T-helper 2 cell treated with Interferon-gamma antibody and Interleukin-4, amounts not matched to agents 100 ng/mL and 5 ng/mL, for 36 hours (primary cell): ENCODE data around the gene ADSL. TPM values are rescaled to one million over a fixed set of nuclear protein-coding genes. Genes with fewer than 3 reads are reported as not detected.

Experiments
- intact Hi-C: fragments of 100-400 bp; cut with micrococcal nuclease; formaldehyde crosslinking; loops from one replicate; pipeline ENCODE4 v1.15.1; 2023
- total RNA-seq: library from RNA; stranded (reverse); gene quantifications from 2 replicates; pipeline ENCODE4 v1.2.3, GENCODE V29; 2022

ADSL gene
- total RNA-seq, 1 donor from 2014 or later = 151 TPM

- intact Hi-C loops = loop anchor here (5.0 kb wide), 1 partner anchor 40 kb away; no protein-coding TSS in a partner anchor
These were observed 19.2 kb upstream of the ADSL start for GRCh38 chr22:40326905-40327735.

- intact Hi-C loops = loop anchor here (5.0 kb wide), 1 partner anchor 42 kb away; no protein-coding TSS in a partner anchor
These were observed 17.5 kb upstream of the ADSL start for GRCh38 chr22:40328546-40329456.

GRCh38 chr22:40329466-40329865 lies 16.8 kb upstream of the ADSL start:
- intact Hi-C loops = loop anchor here (5.0 kb wide), 1 partner anchor 42 kb away; no protein-coding TSS in a partner anchor

DNA sequence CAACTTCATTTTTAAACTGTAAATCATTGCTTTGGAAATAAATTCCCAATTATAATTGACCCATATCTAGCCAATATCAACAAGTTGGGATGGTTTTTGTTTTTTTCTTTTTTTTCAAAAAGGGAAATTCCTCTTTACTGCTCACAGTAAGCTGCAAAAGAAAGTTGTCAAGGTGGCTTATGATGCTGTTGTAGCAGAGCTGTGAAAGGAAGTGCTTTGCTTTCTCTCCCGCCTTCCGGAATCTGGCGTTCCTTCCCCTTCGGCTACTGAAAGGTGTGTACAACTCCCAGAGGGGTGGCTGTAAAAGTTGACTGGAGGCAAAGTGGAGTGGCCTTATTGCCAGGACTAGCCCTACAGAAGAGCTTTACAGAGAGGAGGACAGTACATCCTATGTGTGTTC lies 16.2 kb upstream of the ADSL start:
- intact Hi-C loops = no loop called here

DNA sequence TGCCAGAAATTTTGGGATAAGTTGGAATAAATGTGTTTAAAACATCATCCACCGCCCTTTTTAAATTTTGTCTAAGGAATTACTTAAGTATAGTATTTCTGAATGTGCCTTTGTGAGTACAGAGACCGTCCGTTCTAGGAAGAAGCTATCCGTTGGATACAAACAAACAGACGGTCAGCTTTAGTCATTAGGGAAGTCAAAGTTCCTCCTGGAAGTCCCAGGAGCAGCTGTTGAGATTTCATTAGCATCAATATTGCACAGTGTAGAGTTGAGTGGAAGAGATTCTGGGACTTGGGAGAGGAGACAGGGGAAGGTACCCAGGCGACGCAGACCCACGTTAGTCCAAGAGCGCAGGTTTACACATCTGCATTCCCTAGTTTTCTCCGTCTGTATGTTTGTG lies 15.7 kb upstream of the ADSL start:
- intact Hi-C loops = no loop called here

DNA sequence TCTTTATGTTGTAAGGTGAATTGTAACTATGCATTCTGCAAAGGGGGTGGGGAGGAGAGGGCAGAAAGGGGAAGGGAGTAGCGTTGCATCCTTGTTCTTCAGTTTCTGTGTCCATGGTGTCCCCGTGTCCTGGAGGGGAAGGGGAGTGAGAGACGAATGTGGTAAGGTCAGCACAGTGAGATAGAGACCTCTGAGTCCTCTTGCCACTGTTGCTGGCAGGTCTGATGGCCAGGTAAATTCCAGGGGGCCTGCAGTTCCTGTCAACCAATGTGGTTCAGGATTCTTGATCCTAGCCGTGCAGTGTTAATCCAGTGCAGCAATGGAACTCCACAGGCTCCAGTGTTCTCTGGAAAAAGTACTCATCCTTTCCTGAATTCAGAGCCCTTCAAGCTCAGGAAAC lies 14.6 kb upstream of the ADSL start:
- intact Hi-C loops = no loop called here

GRCh38 chr22:40332319-40332781 lies 13.9 kb upstream of the ADSL start:
- intact Hi-C loops = no loop called here

GRCh38 chr22:40334060-40334459 lies 12.2 kb upstream of the ADSL start:
- intact Hi-C loops = no loop called here

DNA sequence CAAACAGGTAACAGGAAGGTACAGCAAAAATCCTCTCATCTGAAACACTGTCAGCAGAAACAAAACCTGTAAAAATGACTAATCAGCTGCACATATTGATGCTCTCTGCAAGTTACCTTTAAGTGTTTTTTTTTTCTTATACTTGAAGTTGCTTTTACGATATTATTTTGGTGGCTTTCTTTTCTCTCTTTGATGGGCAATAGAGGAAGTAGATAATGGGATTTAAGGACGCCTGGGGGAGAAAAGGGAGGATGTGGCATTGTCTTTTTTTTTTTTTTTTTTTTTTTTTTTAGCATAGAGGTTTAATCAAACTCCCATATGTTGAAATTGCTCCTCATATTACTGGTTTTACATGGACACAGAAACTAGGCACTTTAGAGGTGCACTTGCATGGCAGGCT lies 11.4 kb upstream of the ADSL start:
- intact Hi-C loops = no loop called here

DNA sequence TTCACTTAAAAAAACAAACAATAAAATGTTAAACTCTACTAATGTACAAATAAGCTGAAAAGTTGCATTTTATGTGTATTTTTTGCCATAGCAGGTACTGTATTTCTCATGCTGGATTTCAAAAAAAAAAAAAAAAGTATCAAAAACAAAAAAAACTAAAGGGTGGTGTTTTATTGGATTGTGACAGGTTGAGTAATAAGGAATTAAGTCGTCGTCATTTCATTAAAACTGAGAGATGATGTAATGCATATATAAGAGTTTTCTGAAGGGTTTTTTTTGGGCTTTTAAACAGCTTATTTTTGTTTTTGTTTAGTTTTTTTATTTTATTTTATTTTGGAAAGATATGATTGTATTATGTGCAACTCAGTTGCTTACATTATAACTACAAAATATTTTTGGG lies 10.9 kb upstream of the ADSL start:
- intact Hi-C loops = no loop called here

- intact Hi-C loops = no loop called here
These were observed 6.3 kb upstream of the ADSL start for GRCh38 chr22:40340044-40340443.

GRCh38 chr22:40341604-40342003 lies 4.7 kb upstream of the ADSL start:
- intact Hi-C loops = no loop called here

DNA sequence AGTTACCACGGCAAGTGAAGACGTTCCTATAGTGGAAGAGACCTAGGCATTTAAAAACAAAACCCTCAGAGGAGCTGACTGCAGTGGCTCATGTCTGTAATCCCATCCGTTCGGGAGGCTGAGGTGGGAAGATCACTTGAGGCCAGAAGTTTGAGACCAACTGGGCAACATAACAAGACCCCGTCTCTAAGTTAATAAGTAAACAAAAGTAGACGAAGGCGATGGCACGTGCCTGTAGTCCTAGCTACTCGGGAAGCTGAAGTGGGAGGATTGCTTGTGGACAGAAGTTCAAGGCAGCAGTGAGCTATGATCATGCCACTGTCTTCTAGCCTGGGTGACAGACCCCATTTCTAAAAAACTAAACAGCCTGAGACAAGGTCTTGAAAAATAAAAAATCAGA lies 3.8 kb upstream of the ADSL start:
- intact Hi-C loops = no loop called here

- intact Hi-C loops = loop anchor here (5.0 kb wide), 2 partner anchors 68 to 288 kb away; no protein-coding TSS in a partner anchor
These were observed 1.0 kb upstream of the ADSL start for GRCh38 chr22:40345271-40345670.

DNA sequence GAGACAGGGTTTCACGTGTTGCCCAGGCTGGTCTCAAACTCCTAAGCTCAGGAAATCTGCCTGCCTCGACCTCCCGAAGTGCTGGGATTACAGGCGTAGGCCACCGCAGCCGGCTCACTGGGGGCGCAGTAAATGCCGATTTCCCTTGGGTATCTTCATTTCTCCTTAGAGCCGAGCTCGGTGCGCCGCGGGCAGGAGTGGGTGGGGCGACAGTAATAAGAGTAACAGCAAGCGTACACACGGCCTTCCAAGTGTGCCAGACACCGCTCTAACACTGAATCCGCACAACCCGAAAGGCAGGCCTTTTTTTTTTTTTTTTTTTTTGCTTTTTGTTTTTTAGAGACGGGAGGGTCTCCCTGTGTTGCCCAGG lies 500 bp upstream of the ADSL start:
- intact Hi-C loops = loop anchor here (1.0 to 5.0 kb wide), 7 partner anchors 21 to 813 kb away; partner anchors contain the start of genes RPS19BP1 and TNRC6B

DNA sequence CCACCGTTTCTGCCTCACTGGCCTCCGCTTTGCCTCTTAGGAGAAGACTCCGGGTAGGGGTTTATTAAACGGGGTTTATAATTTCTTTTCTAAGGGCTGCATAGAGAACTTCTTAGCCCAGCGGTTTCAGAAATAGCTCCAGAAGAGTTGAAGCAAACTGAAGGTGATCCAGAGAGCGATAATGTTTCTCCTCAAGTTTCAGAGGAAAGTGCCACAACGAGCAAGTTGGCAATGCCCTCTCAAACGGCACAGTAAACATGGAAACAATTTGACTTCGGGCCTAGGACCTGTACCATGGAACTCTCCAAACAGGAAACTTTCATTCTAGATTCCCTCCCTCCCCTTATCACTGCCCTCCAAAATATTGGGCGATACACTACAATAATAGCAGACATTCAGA lies 1.0 kb downstream of the ADSL start:
- intact Hi-C loops = loop anchor here (2.0 to 5.0 kb wide), 5 partner anchors 70 to 814 kb away; partner anchors contain the start of genes RPS19BP1 and TNRC6B

DNA sequence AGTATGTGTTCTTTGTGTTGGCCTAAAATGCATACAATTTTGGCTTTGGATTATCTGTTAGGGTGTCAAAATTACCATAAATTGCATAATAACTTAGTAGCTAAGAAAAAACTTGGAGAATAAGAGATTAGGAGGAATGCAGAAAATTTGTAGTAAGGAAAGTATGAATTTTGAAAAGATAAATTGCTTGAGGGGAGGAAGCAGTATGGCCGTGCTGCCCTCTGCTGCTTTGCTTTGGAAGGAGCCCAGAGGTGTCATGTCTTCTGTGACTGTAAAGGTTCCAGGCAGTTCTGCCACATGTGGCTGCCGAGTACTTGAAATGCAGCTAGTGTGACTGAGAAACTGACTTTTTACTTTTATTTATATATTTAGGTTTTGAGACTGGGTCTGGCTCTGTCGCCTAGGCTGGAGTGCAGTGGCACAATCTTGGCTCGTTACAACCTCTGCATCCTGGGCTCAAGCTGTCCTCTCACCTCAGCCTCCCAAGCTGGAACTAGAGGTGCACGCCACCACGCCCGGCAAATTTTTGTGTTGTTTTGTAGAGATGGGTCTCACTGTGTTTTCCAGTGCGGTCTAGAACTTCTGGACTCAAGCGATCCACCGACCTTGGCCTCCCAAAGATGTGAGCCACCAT lies 1.8 kb downstream of the ADSL start:
- intact Hi-C loops = loop anchor here (5.0 kb wide), 2 partner anchors 71 to 291 kb away; no protein-coding TSS in a partner anchor

DNA sequence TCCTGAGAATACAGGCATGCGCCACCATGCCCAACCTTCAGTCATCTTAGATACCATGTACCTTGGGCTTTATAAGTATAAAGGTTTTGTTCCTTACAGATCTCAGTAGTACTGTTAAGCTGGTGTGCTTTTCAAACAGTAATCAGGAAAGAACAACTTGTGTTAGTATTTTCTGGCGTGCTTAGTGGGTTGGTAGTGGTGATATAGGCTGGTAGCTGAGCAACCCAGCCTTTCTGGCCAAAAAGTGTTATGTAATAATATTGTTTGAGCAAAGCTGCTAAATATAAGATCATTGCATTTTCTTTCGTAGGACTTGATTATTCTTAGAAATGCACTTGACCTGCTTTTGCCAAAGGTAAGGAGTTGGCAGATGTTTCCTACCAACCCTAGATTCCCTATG lies 6.5 kb downstream of the ADSL start:
- intact Hi-C loops = no loop called here

GRCh38 chr22:40361100-40361499 lies 14.8 kb downstream of the ADSL start:
- intact Hi-C loops = no loop called here

DNA sequence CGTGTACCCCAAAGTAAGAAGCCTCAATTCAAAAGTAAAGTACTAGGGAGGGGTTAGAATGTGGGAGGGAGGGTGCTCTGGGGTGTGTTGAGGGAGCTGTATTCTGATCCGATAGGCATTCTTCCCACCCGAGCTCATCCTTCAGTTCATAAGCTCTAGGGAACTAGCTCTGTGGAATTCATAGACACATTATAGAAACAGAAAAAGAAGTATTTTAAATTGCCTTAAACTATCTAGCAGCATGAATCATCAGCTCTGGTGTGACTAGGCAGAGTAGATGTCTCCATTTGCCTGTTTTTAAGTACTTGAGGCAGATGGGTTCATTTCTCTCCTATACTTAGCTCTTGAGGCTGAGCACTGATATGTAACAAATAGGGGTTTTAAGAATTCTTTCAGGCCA lies 16.8 kb downstream of the ADSL start:
- intact Hi-C loops = no loop called here

GRCh38 chr22:40364431-40364830 lies 18.1 kb downstream of the ADSL start:
- intact Hi-C loops = no loop called here
